Activated CD4-positive, alpha-beta T cell treated with anti-CD3 and anti-CD28 coated beads, Interleukin-2, amount 50 U/mL, for 4 hours (primary cell): ENCODE data around the gene LAD1.

Experiments used
- DNase-seq, 2 experiments: peaks; one replicate each; pipeline ENCODE4 v3.0.0-alpha.2; 2020

LAD1 gene

DNA sequence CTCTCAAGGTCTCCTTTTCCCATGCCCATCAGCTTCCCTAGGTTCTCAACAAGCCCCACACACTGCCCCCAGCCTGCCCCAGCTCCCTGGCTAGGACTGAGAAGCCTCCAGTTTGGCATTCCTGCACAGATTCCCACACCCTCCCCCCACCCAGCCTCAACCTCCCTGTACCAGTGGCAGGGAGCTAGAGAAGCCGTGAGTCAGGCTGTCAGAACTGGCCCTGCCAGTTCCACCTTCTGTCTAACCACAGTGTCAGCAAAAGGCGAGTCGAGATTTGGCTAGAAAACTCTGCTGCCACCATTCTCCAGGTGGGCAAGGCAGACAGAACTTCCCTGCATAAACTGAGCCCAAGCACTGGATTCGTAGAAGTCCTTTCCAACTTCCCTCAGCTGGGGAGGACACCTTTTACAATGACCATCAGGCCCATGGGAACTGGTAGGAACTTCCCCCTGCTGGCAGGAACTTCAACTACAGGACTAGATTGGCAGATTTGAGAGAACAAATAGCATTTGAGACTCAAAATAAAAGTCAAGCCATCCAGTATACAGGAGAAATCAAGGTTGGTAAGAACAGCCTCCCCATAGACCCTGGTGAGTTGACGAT lies 52.7 kb downstream of the LAD1 start:
- no peak for DNase-seq

DNA sequence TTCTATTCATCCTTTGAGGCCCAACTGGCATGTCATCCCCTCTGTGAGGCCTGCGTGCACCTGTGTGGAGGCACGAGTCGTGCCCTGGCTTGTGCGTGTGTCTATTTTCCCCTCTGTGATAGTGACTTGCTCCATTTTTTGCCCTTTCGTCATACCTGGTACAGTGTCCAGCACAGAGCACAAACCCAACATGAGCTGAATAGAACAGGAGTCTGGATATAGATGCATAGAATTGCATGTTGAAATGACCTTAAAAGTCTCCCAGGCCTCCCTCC lies 54.1 kb downstream of the LAD1 start:
- DNase-seq: no peak

DNA sequence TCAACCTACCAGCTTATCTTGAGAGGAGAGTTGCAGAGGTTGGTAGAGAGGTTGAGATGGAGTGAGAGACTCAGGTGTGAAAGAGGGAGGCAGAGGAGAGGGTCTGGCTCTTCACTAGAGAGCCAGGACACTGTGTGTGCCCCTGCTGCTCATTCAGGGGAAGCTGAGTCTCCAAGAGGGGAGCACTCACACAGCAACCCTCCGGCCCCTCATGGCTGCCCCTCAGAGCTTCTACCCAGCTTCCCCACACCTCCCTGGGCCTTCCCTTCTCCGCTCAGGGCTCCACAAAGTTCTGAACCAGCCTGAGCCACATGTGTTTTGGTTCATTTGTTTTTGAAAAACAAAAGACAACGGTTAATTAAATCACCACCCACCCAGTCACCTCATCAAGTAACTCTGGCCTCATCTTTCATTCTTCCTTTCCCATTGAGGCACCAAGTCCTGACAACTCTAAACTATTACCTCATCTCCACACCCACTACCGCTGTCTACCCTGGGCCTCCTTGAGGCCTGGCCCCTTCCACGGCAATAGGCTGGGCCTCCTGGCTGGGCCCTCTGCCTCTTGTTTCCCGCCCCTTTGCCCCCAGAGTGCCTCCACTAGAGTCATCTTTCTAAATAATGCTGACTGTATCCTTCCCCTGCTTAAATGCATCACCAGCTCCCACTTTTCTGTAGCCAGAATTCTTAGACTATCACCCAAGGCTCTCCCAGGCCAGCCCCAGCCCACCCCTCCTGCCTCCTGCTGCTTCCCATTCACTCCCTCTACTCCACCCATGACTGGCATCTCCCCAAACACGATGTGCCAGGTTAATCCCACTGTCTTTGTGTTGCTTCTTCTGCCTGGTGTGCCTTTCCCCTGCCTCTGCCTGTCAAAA lies 54.7 kb downstream of the LAD1 start:
- no peak for DNase-seq

DNA sequence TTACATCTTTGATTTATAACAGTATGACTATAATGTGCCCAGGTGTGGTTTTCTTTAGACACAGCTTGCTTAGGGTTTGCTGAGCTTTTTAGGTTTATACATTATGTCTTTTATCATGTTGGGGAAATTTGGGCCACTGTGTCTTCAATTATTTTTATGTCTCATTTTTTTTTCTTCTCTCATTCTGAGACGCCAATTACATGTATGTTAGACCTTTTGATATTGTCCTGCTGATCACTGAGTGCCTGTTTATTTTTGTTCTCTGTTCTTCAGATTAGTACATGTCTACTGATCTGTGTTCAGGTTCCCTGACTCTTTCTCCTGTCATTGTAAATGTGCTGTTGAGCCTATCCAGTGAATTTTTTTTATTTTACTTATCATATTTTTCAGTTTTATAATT lies 57.7 kb downstream of the LAD1 start:
- DNase-seq: no peak

DNA sequence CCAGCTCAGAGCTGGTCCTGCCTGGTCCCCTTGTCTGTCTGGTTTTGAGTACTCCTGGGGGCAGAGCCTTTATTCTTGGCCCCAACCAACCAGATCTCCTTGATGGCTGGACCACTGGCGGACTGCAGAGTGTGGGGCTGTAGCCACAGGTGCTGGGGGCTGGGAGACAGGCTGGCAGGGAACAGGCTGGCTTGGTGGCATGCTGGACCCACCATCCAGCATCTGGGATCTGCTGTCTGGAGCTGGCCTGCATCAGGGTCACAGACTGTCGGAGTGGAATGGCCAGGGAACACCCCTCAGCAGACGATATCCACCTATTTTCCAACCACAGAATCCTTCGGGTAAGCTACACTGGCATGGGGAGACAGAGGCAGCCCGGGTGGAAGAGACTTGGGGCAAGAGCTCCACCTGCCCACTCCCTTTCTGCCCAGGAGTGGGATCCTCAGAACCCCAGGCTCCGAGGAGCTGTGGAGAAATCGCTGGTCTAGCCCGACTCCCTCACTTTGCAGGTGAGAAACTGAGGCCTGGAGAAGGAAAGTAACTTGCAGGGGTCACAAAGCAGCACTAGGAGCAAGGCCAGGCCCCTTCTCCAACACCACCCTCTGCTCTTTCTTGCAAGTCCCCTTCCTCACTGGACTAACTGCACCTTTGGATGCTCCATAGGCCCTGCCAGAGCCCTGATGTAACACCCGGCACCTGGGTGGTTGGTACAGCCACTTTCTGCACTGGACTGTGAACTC lies 62.2 kb downstream of the LAD1 start:
- no peak for DNase-seq

DNA sequence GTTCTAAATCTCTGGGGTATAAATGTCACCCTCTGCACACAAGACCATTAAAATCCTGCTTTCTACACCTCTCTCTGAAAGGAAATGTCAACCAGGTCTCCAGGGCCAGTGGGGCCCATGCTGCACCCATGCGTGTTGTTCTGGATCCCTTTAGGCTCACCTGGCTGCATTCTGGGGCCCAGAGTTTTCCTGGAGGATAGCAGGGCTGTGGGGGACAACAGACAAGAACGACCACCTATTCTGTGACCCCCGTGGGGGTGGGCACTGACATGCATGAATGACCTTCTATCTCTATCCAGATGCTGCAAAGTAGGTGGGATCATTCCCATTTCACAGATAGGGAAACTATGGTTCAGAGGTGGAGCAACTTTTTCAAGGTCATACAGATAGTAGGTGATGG lies 63.2 kb downstream of the LAD1 start:
- no peak for DNase-seq

DNA sequence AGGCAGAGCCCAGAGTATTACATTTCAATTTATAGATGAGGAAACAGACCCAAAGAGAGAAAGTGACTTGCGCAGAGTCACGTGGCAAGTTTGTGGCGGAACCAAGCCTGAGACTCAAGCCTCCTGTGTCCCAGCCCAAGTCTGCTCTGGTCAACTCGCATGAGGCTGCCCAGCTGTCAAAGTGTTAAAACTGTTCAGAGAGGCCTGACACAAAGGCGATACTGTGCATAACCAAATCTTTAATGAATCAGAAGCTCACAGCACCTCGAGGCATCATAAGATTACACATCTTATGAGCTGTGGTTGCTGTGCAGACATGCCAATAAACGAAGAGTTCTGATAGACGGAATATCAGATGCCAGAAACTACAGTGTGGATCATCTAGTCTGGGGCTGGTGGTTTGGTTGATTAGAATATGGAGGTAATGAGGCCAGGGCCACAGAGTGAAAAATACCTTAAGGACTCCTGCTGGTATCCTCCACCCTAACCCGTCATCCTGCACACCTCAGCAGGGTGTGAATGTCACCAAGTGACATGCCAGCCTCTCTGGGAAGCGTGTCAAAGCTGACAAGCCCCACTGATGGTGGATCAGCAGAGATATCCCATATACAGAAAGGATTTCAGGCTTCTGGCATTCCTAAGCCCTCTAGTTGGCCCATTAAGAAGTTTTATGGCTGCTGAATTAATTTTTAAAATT lies 63.8 kb downstream of the LAD1 start:
- DNase-seq: no peak

DNA sequence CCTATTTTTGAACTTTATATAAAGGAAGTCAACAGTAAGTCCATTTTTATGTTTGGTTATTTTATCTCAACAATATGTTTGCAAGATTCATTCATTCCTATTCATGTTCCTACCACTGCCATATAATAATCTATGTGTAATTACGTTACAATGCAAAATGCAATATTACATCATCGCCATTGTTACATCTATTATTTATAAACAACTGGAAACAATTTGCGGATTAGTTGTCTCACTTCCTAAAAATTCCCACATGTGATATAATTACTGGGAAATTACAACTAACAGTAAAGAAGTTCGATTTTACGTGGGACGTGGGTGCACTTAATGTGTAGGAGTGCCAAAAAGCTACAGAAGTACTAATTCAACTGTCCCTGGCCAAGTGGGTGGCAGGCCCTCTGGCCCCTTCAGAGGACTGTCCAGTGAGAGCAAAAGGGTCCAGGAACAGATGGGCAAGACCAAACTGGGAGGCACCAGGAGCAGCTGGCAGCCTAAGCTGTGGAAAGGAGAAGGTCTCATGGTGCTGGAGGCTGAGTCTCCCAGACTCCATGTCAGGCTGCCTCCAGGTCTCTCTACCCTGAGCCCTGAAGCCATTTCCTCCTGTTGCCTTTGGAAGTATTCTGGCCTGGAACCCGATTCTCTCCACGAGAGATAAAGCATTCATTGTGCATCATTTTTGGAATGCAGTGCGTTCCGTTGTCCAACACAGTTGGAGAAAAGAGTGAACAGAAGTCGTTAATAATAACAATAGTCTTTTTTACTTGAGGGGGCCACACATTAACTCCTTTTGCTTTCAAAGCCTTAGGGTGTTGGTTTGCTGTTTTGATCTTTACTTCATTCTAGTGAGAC lies 64.6 kb downstream of the LAD1 start:
- no peak for DNase-seq

DNA sequence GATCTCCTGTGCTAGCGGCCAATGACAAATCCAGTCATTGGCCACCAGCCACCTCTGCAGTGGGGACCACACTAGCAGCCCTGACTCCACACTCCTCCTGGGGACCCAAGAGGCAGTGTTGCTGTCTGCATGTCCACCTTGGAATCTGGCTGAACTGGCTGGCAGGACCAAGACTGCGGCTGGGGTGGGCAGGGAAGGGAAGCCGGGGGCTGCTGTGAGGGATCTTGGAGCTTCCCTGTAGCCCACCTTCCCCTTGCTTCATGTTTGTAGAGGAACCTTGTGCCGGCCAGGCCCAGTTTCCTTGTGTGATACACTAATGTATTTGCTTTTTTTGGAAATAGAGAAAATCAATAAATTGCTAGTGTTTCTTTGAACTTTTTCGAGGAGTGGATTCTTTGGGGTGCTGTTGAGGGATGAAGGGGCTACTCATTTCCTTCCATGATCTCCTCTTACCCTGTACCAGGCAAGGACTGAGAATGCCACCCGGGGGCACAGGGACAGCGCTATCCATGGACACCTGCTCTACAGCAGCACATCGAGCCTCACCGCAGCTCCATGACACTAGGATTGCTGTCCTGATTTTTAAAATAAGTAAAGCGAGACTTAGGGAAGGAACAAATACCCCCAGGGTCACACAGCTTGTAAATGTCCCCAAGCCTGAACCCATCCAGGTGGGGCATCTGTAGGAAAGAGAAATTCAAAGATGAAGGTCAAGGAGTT lies 66.3 kb downstream of the LAD1 start:
- no peak for DNase-seq

DNA sequence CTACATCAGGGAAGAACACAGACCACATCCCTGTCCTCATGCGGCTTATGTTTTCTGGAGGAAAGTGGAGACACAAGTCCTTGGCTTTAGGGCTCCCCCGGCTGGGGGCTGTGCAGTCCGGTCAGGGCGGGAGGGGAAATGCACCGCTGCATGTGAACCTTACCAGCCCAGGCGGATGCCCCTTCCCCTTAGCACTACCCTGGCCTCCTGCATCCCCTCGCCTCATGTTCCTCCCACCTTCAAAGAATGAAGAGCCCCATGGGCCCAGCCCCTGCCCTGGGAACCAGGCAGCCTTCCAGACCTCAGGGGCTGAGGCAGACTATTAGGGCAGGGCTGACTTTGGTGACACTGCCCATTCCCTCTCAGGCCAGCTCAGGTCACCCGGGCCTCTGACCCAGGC lies 67.1 kb downstream of the LAD1 start:
- DNase-seq: no peak

DNA sequence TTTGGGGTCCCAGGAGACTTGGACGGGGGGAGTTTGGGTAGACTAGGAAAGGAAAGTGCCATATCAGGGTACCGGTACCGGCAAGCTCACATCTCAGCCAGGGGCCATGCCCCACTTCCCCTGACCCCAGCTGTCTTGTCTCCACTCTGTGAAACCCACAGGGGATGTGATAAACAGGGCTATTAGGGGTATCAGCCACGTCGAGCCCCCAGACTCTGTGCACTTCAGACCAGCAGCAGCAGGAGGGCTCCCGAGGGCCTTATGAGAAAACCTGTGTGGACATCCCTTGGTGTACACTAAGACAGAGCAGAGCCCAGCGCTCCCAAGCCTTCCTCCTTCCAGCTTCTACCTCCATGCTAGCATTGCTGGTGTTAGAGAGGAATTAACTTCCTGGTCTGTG lies 68.0 kb downstream of the LAD1 start:
- no peak for DNase-seq
